ENCODE results near the gene SHISA6. TPM values are rescaled to one million over a fixed set of nuclear protein-coding genes. Genes with fewer than 3 reads are reported as not detected.

The SHISA6 gene
- total RNA-seq, 1 donor from 2014 or later = 3.3 TPM

- Histone ChIP-seq H3K4me1 (peaks cover 3% of the 10 kb centered on the region), H3K27me3 (no peaks in the 10 kb centered on the region), H3K36me3 (no peaks in the 10 kb centered on the region), H3K9ac (no peak overlapping the region), H4K20me1 (ENCODE audit: low read depth) (no peaks in the 10 kb centered on the region), H3K4me2 (no peak overlapping the region), H3F3A (ENCODE audit: low read depth) (no peaks in the 10 kb centered on the region), H3K79me2 (ENCODE audit: low read depth) (no peaks in the 10 kb centered on the region), H3K27ac (no peak overlapping the region), H3K4me3 (no peak overlapping the region), H2AFZ (replicated peaks) (no peak overlapping the region), H3K9me3 (ENCODE audit: low read depth) (no peaks in the 10 kb centered on the region)
- no peaks in the 10 kb centered on the region for H3K9me3 Mint-ChIP-seq
- DNase-seq (ENCODE audit: low spot score) = no peak
- H3K36me3 Mint-ChIP-seq = no peaks in the 10 kb centered on the region
- peaks cover 2% of the 10 kb centered on the region for H3K27me3 Mint-ChIP-seq (ENCODE audit: insufficient read depth, low read depth)
- TF ChIP-seq EZH2 (IDR thresholded peaks at IDR 0.05) (no peak), CTCF (IDR thresholded peaks at IDR 0.05) (no peak), EZH2phosphoT487 (IDR thresholded peaks at IDR 0.05) (no peak)
- no peak overlapping the region for H3K4me3 Mint-ChIP-seq
- no peak overlapping the region for H3K27ac Mint-ChIP-seq
- no peaks in the 10 kb centered on the region for H3K4me1 Mint-ChIP-seq
These were observed 339.7 kb downstream of the SHISA6 start for GRCh38 chr17:11580677-11581076.

- no peaks in the 10 kb centered on the region for H3K9me3 ChIP-seq (ENCODE audit: low read depth)
These were observed 341.2 kb downstream of the SHISA6 start for GRCh38 chr17:11582217-11582616.

GRCh38 chr17:11583306-11583992 is 342.4 kb downstream of the SHISA6 start:
- no peaks in the 10 kb centered on the region for H3K27me3 ChIP-seq
- H3K27ac ChIP-seq = no peak overlapping the region
- Mint-ChIP-seq H3K27ac (no peak overlapping the region), H3K27me3 (ENCODE audit: insufficient read depth, low read depth) (no peaks in the 10 kb centered on the region), H3K4me1 (no peaks in the 10 kb centered on the region), H3K9me3 (no peaks in the 10 kb centered on the region), H3K36me3 (no peaks in the 10 kb centered on the region), H3K4me3 (no peak overlapping the region)
- no peaks in the 10 kb centered on the region for H4K20me1 ChIP-seq (ENCODE audit: low read depth)
- no peak overlapping the region for H3K4me2 ChIP-seq
- no peaks in the 10 kb centered on the region for H3K79me2 ChIP-seq (ENCODE audit: low read depth)
- no peak overlapping the region for H3K9ac ChIP-seq
- no peak overlapping the region for H3K4me3 ChIP-seq
- H2AFZ ChIP-seq (replicated peaks) = no peak overlapping the region
- H3K36me3 ChIP-seq = no peaks in the 10 kb centered on the region
- H3K4me1 ChIP-seq = no peaks in the 10 kb centered on the region
- DNase-seq (ENCODE audit: low spot score) = no peak
- H3K9me3 ChIP-seq (ENCODE audit: low read depth) = no peaks in the 10 kb centered on the region
- H3F3A ChIP-seq (ENCODE audit: low read depth) = no peaks in the 10 kb centered on the region
- TF ChIP-seq EZH2phosphoT487 (IDR thresholded peaks at IDR 0.05) (no peak), CTCF (IDR thresholded peaks at IDR 0.05) (no peak), EZH2 (IDR thresholded peaks at IDR 0.05) (no peak)

More at GRCh38 chr17:11582217-11582616, 341.2 kb downstream of the SHISA6 start:
- no peak for DNase-seq (ENCODE audit: low spot score)
- TF ChIP-seq EZH2phosphoT487 (IDR thresholded peaks at IDR 0.05) = no peak
- TF ChIP-seq EZH2 (IDR thresholded peaks at IDR 0.05) = no peak
- TF ChIP-seq CTCF (IDR thresholded peaks at IDR 0.05) = no peak
- H3K9ac ChIP-seq = no peak overlapping the region
- Mint-ChIP-seq H3K27ac (no peak overlapping the region), H3K4me3 (no peak overlapping the region), H3K9me3 (no peaks in the 10 kb centered on the region), H3K27me3 (ENCODE audit: insufficient read depth, low read depth) (no peaks in the 10 kb centered on the region), H3K36me3 (no peaks in the 10 kb centered on the region), H3K4me1 (no peaks in the 10 kb centered on the region)
- no peaks in the 10 kb centered on the region for H4K20me1 ChIP-seq (ENCODE audit: low read depth)
- no peak overlapping the region for H3K27ac ChIP-seq
- H3K79me2 ChIP-seq (ENCODE audit: low read depth) = no peaks in the 10 kb centered on the region
- no peak overlapping the region for H2AFZ ChIP-seq (replicated peaks)
- no peaks in the 10 kb centered on the region for H3K27me3 ChIP-seq
- H3K4me3 ChIP-seq = no peak overlapping the region
- no peaks in the 10 kb centered on the region for H3K4me1 ChIP-seq
- H3K4me2 ChIP-seq = no peak overlapping the region
- H3K36me3 ChIP-seq = no peaks in the 10 kb centered on the region
- no peaks in the 10 kb centered on the region for H3F3A ChIP-seq (ENCODE audit: low read depth)
